Posterior vena cava (tissue), 2 donors: ENCODE measurements around the gene INKA2. TPM values are rescaled to one million over a fixed set of nuclear protein-coding genes. Genes with fewer than 3 reads are reported as not detected.

Experiments used
- total RNA-seq, 2 donors: library from RNA; stranded (reverse); fragmentation: NEBNext Ultra II Directional; extraction: Animal tissue kit (Norgen Biotek cat#: 25700); gene quantifications; one replicate each; pipeline ENCODE4 v1.2.1, GENCODE V29; 2021
- donor health status: DM: yes; HTN: yes; CAD: no.
- donor health status: DM: yes; HTN: yes; CAD: no.

Gene INKA2
- total RNA-seq, 2 donors from 2014 or later: 12.4 to 16.1 TPM

Other genes with a start within 250 kb of the INKA2 start
- gene ADORA3, start 235.8 kb downstream of the INKA2 start, total RNA-seq: 10 to 100 TPM; 10.3 to 17.5 TPM
- 1 to 10 TPM; 4.2 to 7.1 TPM for gene TMIGD3, start 235.8 kb downstream of the INKA2 start, total RNA-seq
- gene RAP1A, start 119.6 kb downstream of the INKA2 start, total RNA-seq: 100 to 1,000 TPM; 187 to 227 TPM
- gene DDX20, start 16.5 kb upstream of the INKA2 start, total RNA-seq: 1 to 10 TPM; 7.8 to 8.0 TPM